Mesenteric fat pad (tissue), 1 donor: ENCODE results near the gene RCBTB2. TPM values are rescaled to one million over a fixed set of nuclear protein-coding genes. Genes with fewer than 3 reads are reported as not detected.

Experiments
- DNase-seq: peaks from one replicate; pipeline ENCODE4 v3.0.0-alpha.2; 2020; ENCODE audit warnings: low spot score
- total RNA-seq: library from RNA; stranded (reverse); fragmentation: NEBNext Ultra II Directional; extraction: Animal tissue kit (Norgen Biotek cat#: 25700); gene quantifications from one replicate; pipeline ENCODE4 v1.2.1, GENCODE V29; 2021
- donor health status: DM: yes; HTN: yes; CAD: no.

Gene RCBTB2
- total RNA-seq, 1 donor from 2014 or later, result 11.8 TPM

GRCh38 chr13:48564056-48564455 lies 31.2 kb upstream of the RCBTB2 start:
- no peak for DNase-seq

GRCh38 chr13:48563626-48564025 lies 30.7 kb upstream of the RCBTB2 start:
- no peak for DNase-seq

DNA sequence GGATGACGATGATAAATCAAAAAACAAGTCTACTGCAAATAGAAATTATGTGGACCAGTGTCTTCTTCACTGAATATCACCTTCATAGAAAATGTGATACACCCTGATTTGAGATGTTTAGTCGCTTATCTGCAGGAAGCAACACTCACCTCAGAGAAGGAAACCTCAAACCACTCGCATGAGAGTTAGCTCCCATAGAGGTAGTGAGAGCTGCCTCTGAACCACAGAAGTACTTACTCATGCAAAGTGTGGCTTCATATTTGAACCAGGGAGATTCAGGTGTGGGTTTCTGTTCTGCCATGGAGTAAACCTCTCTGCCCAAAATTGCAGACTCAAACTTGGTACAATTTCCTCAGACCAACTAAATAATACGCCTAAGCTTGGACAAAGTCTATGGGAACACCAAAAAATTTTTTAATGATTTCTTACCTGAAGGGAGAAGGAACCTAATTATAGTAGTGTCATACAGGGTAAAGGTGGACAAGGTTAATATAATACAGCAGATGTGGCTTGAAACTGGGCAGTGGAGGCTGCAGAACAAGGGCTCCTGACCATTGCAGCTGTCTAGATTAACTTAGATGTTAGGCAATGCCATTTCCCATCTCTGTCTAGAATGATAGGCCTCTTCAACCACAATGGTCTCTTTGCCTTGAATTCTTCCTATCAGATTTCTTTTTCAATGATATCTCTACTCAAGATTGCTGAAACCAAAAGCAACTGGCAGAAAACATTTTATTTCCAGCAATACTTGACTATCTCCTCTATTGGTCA lies 29.6 kb upstream of the RCBTB2 start:
- DNase-seq, result no peak

DNA sequence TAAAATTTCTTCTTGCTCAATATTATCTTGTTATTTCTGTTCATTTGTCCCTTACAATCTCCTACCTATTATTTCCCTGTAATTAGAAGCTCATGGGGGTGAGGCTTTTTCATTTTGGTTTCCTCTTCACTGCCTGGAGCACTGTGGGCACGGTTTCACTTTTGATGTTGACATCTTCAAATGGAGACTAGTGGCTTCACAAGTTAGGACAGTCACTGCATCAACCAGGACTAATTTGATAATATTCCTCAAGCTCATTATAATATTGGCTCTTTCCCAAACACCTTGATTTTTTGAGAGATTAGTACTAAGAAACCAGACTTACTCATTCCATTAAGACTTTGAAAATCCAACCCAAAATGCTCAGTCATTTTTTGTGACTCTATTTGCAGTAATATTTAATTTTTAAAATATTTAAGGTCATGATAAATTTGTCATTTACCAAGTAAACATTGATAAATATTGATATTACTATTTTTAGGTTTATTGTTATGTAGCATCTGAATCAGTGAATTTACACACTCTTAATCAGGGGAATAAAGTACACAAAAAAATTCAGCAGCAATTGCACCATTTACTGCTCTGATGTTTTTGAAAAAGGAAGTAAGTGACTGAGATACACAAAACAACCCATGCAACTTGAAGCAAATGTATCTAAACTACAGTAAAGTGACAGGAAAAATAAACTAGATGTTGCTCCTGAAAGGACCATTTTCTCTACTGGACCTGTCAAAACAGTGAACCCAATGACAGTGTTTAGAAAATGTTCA lies 28.8 kb upstream of the RCBTB2 start:
- no peak for DNase-seq

GRCh38 chr13:48560657-48561337 lies 27.9 kb upstream of the RCBTB2 start:
- no peak for DNase-seq

GRCh38 chr13:48559638-48560320 lies 26.9 kb upstream of the RCBTB2 start:
- DNase-seq, result no peak

DNA sequence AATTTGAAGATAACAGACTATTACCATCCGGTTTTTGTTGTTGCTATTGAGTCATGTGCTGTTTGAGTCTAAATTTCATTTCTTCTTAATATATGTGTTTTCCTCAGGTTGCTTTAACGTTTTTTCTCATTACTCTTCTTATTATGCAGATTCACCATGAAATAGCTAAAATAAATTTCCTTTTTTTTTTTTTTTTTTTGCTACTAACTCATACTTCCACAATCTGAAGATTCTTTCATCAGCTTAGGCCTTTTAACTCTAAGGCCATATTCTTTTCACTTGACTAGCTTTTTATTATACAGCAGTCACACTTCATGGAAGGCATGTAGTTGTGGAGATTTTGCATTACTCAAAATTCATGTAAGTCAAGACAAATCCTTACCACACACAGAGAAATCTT lies 23.9 kb upstream of the RCBTB2 start:
- no peak for DNase-seq

- no peak for DNase-seq
These were observed 22.6 kb upstream of the RCBTB2 start for GRCh38 chr13:48555441-48555840.

DNA sequence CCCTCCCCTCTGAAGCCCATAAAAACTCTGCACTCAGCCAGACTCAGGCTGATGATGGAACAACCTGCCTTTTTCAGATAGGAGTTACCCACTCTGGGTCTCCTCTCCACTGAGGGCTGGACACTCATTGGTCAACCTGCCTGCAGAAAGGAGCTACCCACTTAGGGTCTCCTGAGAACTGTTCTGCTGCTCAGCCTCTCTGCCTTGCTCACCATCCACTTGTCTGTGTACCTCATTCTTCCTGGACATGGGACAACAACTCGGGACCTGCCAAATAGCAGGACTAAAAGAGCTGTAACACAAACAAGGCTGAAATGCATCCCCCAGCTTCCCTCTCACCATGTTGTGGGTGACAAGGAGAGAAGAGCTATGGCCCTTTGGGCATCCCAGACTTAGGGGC lies 18.4 kb upstream of the RCBTB2 start:
- no peak for DNase-seq

DNA sequence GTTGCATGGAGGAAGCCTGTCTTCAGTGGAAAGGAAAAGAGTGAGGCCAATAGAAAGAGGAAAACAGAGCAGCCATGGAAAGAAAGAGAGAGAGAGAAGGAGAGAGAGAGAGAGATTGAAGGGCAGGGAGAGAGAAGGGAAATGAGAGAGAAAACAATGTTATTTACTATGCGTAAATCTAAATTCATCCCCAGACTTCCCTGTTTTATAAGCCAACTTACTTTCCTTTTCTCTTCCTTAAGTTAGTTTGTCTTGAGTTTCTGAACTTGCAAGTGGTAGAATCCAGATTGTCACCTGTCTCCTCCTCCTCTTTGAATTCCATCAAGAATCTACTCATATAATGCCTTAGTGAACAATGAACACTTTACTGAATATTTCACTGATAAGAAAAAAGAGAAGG lies 16.8 kb upstream of the RCBTB2 start:
- DNase-seq, result no peak

DNA sequence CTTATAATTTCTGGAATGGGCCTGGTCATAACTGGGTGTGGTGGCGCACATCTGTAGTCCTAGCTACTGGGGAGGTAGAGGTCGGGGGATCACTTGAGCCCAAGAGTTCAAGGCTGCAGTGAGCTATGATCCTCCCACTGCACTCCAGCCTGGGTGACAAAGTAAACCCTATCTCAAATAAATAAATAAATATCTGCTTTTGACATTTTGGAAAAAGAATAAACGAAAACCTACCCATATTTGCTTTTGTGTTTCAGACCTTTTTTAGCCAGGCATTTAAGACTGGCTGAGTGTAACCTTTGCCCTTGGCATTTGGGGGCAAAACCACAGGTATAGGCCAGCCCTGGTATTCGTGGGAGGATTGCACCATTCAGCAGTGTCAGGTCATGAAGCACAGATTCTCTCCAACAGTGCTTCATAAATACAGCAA lies 14.8 kb upstream of the RCBTB2 start:
- no peak for DNase-seq

DNA sequence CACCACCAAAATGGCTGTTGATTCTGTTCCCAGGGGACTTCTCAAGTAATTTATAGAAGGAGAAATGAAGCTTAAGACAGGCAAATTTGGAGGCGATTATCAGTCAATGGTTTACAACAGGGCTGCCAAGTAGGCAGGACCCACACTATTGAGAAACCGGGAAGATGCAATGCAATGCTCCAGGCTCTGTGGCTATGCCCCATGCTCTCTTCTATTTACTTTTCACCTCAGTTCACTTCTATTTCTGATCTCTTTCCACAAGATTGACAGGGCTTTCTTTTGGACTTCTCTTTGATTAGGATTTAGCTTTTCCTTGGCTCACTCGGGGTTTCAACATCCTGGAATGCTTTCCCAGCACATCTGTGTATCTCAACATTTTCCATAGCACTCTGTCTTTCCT lies 12.7 kb upstream of the RCBTB2 start:
- no peak for DNase-seq

DNA sequence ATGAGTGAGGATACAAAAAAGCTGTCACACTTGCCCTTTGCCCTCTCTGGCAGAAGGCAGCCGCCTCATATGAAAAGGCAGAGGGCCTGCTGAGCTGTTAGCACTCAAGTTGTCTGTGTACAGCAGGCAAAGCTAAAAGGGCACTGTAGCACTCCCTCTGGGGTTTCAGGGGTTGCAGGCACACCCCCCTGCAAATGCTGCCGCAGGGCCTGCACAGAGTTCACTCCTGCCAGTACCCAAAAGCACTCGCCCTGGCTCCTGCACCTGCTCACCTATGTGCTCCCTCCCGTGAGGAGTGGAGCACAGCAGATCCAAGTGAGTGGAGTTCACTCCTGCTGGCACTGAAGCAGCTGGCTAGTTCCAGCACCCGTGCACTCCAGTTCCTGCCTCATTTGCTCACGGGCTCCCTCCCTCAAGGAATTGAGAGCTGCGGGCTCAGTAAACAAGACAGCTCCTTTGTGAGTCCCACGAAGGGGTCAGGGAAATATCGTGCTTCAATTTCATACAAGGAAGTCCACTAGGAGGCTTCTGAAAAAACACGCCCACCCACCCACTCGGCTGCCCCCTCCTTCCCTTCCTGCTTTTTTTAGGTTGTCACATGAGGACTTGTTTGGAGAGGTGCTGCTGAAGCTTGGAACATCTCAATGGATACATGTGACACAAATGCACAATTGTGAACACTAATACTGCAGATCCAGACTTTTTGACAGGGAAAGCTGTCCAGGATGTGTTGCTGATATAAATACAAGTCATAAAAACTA lies 9.9 kb upstream of the RCBTB2 start:
- no peak for DNase-seq

DNA sequence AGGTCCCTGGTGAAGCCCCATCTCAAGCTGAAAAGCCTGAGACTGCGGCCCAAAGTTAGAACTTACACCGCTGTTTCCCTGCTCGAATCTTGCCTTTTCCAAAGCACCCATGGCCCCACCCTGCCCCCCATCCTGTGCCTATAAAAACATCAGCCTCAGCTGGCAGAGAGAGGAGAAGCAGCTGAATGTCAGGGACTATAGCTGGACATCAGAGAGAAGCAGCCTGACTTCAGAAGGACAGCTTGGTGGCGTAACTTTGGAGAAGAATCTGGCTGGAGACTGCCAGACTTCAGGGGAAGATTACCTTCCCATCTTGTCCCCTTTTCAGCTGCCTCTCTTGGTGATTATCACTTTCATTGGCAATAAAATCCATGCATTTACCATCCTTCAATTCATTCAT lies 9.3 kb upstream of the RCBTB2 start:
- no peak for DNase-seq

DNA sequence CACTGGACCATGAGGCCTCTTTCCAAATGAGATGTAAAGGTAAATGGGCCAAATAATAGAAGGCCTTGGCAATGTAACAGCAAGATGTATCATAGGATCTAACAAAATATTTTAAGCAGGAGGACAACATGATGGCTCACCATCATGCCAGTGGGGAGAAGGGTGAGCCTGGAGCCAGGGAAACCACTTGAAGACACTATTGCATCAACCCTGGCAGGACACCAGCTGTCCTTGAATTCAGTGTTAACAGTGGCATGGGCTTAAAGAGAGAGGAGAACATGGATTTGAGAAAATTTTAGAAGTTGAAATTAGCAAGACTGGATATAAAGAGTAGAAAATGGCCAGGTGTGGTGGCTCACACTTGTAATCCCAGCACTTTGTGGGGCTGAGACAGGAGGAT lies 6.7 kb upstream of the RCBTB2 start:
- no peak for DNase-seq

DNA sequence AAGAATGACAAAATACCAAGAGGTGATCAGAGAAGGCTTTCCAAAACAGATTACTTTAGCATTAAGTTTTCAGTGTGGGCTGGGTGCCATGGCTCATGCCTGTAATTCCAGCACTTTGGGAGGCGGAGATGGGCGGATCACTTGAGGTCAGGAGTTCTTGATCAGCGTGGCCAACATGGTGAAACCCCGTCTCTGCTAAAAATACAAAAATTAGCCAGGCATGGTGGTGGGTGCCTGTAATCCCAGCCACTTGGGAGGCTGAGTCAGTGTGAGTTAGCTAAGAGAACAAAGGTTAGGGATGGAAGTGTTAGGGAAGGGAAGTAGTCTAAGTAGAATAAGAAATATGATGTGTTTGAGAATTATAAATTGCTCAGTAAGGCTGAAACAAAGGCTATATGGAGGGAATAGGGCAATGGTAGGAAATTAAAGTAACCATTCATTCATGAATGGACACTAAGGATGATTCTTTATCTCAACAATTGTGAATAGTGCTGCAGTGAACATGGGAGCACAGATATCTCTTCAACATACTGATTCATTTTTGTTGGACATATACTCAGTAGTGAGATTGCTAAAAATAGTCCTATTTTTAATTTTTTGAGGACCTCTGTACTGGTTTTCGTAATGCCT lies 3.9 kb upstream of the RCBTB2 start:
- DNase-seq, result no peak

GRCh38 chr13:48535766-48536165 lies 2.9 kb upstream of the RCBTB2 start:
- no peak for DNase-seq

GRCh38 chr13:48534911-48535501 lies 2.1 kb upstream of the RCBTB2 start:
- no peak for DNase-seq

GRCh38 chr13:48533961-48534600 lies 1.2 kb upstream of the RCBTB2 start:
- DNase-seq, result no peak

- no peak for DNase-seq
These were observed 699 bp downstream of the RCBTB2 start for GRCh38 chr13:48532256-48532505.
